ENCODE measurements around the gene CELF4. TPM values are rescaled to one million over a fixed set of nuclear protein-coding genes. Genes with fewer than 3 reads are reported as not detected.

The CELF4 gene
- total RNA-seq, 2 donors from 2014 or later = 1.4 TPM; not detected in 1

DNA sequence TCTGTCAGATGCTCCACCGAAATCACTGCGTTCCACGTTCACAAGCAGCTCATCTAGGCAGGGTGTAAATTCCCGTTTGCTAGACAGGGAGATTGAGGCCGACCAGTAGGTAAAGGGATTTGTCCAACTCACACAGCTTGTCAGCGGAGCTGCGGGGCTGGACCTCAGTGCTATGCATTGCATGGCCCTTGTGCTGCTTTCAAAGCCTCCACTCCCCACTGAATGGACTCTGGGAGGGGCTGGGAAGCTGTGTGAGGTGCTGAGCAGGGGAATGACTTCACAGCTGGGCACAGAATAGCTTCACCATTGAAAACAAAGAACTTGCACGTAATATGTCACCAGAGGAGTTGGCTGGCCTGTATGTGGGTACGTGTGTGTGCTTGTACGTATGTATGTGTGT is 21.4 kb downstream of the CELF4 start:
- Histone ChIP-seq H3K4me3 (no peak overlapping the region), H3K9me3 (no peaks in the 10 kb centered on the region), H3K36me3 (no peaks in the 10 kb centered on the region), H3K27me3 (no peaks in the 10 kb centered on the region), H3K9ac (ENCODE audit: low read depth in 2 of 2, low read length in 2 of 2) (no peak overlapping the region), H3K4me1 (no peaks in the 10 kb centered on the region), H3K27ac (no peak overlapping the region)
- DNase-seq = no peak
- TF ChIP-seq CTCF (IDR thresholded peaks at IDR 0.05) = no peak
- intact Hi-C loops (cut with DNase I) = no loop called here

- H3K9me3 ChIP-seq = no peaks in the 10 kb centered on the region
- H3K27me3 ChIP-seq = no peaks in the 10 kb centered on the region
- H3K9ac ChIP-seq (ENCODE audit: low read depth in 2 of 2, low read length in 2 of 2) = no peak overlapping the region
- H3K27ac ChIP-seq = no peak overlapping the region
- H3K36me3 ChIP-seq = no peaks in the 10 kb centered on the region
- no peaks in the 10 kb centered on the region for H3K4me1 ChIP-seq
- DNase-seq = no peak
- no peak for TF ChIP-seq CTCF (IDR thresholded peaks at IDR 0.05)
- H3K4me3 ChIP-seq = no peak overlapping the region
- intact Hi-C loops (cut with DNase I) = no loop called here
Observed at GRCh38 chr18:37543321-37543720, 22.3 kb downstream of the CELF4 start.

DNA sequence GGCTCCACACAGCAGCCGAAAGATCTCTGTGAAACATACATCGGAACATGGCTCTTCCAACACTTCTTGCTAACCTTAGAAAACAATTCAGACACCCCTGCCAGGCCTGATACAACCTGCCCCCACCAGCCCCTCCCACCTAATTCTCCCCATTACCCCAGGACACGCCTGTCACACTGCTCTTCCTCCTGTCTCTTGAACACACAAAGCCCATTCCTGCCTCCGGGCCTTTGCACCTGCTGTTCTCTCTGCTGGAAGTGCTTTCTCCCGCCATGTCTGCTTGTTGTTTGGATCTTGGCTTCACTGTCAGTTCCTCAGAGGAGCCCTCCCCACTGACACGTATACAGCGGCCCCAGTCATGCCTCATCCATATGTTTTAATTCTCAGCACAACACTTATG is 24.1 kb downstream of the CELF4 start:
- H3K27me3 ChIP-seq = no peaks in the 10 kb centered on the region
- no peaks in the 10 kb centered on the region for H3K4me1 ChIP-seq
- no peak for TF ChIP-seq CTCF (IDR thresholded peaks at IDR 0.05)
- H3K27ac ChIP-seq = no peak overlapping the region
- H3K4me3 ChIP-seq = no peak overlapping the region
- DNase-seq = no peak
- H3K9ac ChIP-seq (ENCODE audit: low read depth in 2 of 2, low read length in 2 of 2) = no peak overlapping the region
- intact Hi-C loops (cut with DNase I) = no loop called here
- no peaks in the 10 kb centered on the region for H3K36me3 ChIP-seq
- H3K9me3 ChIP-seq = no peaks in the 10 kb centered on the region

DNA sequence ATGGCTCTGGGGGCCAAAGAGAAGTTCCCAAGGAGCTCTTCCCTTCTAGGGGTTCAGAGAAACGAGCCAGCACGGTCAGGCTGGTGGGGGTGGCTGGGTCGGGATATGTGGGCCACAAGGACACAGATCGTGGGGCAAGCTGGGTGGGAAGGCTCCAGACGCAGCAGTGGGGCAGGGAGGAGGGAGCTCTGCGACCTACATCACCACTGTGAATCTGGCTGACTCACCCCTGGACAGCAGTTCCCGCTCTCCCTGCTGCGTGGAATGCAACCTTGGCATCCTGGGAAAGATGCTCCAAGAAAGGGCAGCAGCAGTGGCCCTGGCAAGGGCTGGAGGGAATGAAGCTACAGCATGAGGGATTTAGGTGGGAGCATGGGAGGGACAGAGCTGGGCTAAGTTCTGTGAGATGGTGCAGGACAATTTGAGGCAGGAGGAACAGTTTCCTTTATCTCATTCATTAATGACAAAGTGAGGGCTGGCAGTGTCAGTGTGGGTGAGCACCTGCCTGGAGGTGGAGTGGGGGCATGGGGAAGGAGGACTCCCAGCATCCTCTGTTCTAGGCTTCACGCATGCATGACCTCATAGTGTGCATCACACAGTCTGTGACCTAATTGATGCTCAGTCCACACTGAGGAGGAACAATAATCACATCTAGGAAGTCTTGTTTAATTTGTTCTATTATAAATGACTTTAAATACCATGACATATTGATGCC is 25.0 kb downstream of the CELF4 start:
- no peaks in the 10 kb centered on the region for H3K27me3 ChIP-seq
- no peaks in the 10 kb centered on the region for H3K4me1 ChIP-seq
- H3K36me3 ChIP-seq = no peaks in the 10 kb centered on the region
- intact Hi-C loops (cut with DNase I) = no loop called here
- no peak overlapping the region for H3K9ac ChIP-seq (ENCODE audit: low read depth in 2 of 2, low read length in 2 of 2)
- H3K27ac ChIP-seq = no peak overlapping the region
- TF ChIP-seq CTCF (IDR thresholded peaks at IDR 0.05) = no peak
- no peak for DNase-seq
- no peak overlapping the region for H3K4me3 ChIP-seq
- no peaks in the 10 kb centered on the region for H3K9me3 ChIP-seq

DNA sequence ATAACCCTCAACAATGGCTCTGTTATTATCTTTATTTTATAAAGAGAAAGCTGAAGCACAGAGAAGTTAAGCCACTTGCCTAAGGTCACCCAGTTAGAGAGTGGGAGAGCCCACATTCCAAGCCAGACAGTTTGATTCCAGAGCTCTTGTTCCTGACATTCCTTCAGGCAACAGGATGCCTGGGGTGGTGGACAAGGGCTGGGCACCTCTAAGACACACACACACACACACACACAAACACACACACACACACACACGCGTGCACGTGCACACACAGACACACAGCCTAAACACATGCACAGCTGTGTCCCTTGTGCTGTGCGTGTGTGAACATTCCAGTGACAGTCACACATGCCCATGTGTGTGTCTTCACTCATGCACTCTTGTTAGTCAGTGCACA is 26.4 kb downstream of the CELF4 start:
- Histone ChIP-seq H3K4me1 (no peaks in the 10 kb centered on the region), H3K4me3 (no peak overlapping the region), H3K9ac (ENCODE audit: low read depth in 2 of 2, low read length in 2 of 2) (no peak overlapping the region), H3K27me3 (no peaks in the 10 kb centered on the region), H3K9me3 (no peaks in the 10 kb centered on the region), H3K36me3 (no peaks in the 10 kb centered on the region), H3K27ac (no peak overlapping the region)
- TF ChIP-seq CTCF (IDR thresholded peaks at IDR 0.05) = no peak
- intact Hi-C loops (cut with DNase I) = loop anchor here (5.0 to 10.0 kb wide), 3 partner anchors 94 to 197 kb away; no protein-coding TSS in a partner anchor
- DNase-seq = no peak

Data from colonic mucosa (tissue), 4 donors.